ENCODE data around the gene GFI1. TPM values are rescaled to one million over a fixed set of nuclear protein-coding genes. Genes with fewer than 3 reads are reported as not detected.
"Not testable (repeated sequence)": the region's sequence is repeated elsewhere in the genome, so short reads cannot be mapped to it uniquely, and the experiment has no call there.

GFI1 gene
- total RNA-seq = 10 to 100 TPM; 10.0 to 19.2 (median 13.2) TPM
- 1 to 10 TPM; 1.9 to 3.0 (median 2.3) TPM for polyA plus RNA-seq
- long read RNA-seq, donor 1 = 0 reads
- long read RNA-seq, donor 2 = 0 reads

DNA sequence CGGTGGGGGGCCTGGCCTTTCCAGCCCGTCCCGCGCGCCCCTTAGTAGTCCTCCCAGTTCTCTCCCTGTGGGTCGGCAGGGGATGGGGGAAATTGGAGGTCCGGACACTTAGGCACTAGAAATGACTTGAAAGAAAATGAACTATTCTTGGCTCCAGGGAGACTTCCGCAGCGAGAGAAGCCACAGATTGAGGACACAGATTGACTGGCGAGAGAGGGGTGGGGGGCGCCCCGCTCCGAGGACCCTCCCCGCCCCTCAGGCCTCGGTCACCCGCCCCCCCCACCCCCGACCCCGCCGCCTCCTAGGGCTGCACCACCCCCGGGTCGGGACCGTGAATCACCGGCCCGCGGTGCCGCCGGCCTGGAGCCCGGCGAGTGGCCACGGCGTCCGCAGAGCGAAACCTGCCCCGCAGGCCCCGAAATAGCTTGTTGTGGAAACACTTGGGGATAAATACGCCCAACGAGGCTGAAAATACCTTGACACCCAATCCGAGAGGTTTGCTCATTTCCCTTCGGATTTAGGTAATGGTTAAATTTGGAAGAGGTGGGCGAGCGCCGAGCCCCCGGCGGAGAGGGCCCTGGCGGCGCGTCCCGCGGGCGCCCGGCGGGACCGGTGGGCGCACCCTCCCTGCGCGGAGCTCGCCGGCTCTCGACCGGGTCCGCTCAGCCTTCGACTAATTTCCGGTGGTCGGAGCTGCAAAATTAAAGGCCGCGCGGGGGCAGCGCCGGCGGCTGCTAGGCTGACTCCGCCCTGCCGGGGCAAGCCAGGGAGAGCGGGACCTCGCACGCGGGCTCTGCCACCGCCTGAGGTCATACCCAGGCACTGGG, at the start of gene GFI1:
GFI1 (minus strand) TSS at position 675 of the 827 bp plus-strand sequence. CDS start 3,438 bp downstream, outside the sequence.
- peaks cover 0 to 82% (median 52%) of the 10 kb centered on the region in 7 donors for H3K27me3 ChIP-seq (replicated peaks in 1 of 7)
- WGBS, 5 donors = 0 to 1% (median 1%) methylated on average over 40 to 76 of the region's 77 CpGs
- TF ChIP-seq, protein P1, sequence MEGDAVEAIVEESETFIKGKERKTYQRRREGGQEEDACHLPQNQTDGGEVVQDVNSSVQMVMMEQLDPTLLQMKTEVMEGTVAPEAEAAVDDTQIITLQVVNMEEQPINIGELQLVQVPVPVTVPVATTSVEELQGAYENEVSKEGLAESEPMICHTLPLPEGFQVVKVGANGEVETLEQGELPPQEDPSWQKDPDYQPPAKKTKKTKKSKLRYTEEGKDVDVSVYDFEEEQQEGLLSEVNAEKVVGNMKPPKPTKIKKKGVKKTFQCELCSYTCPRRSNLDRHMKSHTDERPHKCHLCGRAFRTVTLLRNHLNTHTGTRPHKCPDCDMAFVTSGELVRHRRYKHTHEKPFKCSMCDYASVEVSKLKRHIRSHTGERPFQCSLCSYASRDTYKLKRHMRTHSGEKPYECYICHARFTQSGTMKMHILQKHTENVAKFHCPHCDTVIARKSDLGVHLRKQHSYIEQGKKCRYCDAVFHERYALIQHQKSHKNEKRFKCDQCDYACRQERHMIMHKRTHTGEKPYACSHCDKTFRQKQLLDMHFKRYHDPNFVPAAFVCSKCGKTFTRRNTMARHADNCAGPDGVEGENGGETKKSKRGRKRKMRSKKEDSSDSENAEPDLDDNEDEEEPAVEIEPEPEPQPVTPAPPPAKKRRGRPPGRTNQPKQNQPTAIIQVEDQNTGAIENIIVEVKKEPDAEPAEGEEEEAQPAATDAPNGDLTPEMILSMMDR (IDR thresholded peaks at IDR 0.05 in 8 of 11, conservative IDR thresholded peaks at IDR 0.05 in 3 of 11) = no peak
- TF ChIP-seq POLR2AphosphoS5 (IDR thresholded peaks at IDR 0.05) = peak in 2 of 3 donors; percentile 48 to 67
- peaks cover 31 to 69% (median 60%) of the 10 kb centered on the region in 6 donors for H3K4me1 ChIP-seq
- intact Hi-C loops (cut with DNase I; ENCODE audit: low total_unique reads) = no loop called here
- peak within 1 kb of the TSS; percentile 59 to 83 (median 74) for H3K4me3 ChIP-seq
- H3K27ac ChIP-seq = peak within 1 kb of the TSS; percentile 32 to 94 (median 86)
- H3K9me3 ChIP-seq = no peaks in the 10 kb centered on the region
- DNase-seq = peak; percentile 91
- peaks cover 0 to under 1% (median 0%) of the 10 kb centered on the region in 6 donors for H3K36me3 ChIP-seq

DNA sequence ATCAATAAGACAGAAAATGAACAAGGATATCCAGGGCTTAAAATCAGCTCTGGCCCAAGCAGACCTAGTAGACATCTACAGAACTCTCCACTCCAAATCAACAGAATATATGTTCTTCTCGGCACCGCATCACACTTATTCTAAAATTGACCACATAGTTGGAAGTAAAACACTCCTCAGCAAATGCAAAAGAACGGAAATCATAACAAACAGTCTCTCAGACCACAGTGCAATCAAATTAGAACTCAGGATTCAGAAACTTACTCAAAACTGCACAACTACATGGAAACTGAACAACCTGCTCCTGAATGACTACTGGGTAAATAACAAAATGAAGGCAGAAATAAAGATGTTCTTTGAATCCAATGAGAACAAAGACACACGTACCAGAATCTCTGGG, 45.6 kb upstream of the GFI1 start:
- H3K4me1 ChIP-seq = peaks cover 4 to 18% (median 14%) of the 10 kb centered on the region in 6 donors
- DNase-seq; H3K9me3 ChIP-seq; H3K27me3 ChIP-seq (replicated peaks in 1 of 7); H3K36me3 ChIP-seq; H3K4me3 ChIP-seq; H3K27ac ChIP-seq; intact Hi-C loops (cut with DNase I; ENCODE audit: low total_unique reads): not testable (repeated sequence)
- WGBS, 5 donors = 78 to 92% (median 82%) methylated on average over 4 of the region's 4 CpGs

DNA sequence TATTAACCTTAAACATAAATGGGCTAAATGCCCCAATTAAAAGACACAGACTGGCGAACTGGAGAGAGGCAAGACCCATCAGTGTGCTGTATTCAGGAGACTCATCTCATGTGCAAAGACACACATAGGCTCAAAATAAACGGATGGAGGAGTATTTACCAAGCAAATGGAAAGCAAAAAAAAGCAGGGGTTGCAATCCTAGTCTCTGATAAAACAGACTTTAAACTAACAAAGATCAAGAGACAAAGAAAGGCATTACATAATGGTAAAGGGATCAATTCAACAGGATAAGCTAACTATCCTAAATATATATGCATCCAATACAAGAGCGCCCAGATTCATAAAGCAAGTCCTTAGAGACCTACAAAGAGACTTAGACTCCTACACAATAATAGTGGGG, 45.2 kb upstream of the GFI1 start:
- intact Hi-C loops (cut with DNase I; ENCODE audit: low total_unique reads); H3K27me3 ChIP-seq (replicated peaks in 1 of 7); H3K4me3 ChIP-seq; DNase-seq; H3K9me3 ChIP-seq; H3K36me3 ChIP-seq; H3K27ac ChIP-seq: not testable (repeated sequence)
- peaks cover 0 to 13% (median 10%) of the 10 kb centered on the region in 6 donors for H3K4me1 ChIP-seq
- WGBS, 5 donors = 93 to 95% (median 95%) methylated on average over 3 of the region's 3 CpGs

DNA sequence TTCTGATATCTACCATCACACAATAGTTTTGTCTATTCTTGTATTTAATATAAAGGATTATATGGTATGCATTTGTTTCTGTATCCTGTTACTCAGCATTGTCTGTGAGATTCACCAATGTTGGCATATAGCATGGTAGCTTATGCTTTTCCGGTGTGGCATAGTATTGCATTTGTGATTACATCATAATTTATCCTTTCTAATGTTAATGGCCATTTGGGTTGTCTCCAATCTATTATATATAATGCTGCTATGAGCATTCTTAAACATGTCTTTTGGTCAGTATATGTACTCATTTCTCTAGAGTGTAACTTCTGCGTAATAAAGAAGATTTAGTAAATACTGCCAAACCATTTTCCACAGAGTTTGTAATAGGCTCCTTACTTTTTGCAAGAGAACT, 40.9 kb upstream of the GFI1 start:
- no peaks in the 10 kb centered on the region for H3K4me1 ChIP-seq
- 88 to 95% (median 93%) methylated on average over 2 of the region's 2 CpGs for WGBS, 5 donors
- no peaks in the 10 kb centered on the region for H3K27me3 ChIP-seq (replicated peaks in 1 of 7)
- no peaks in the 10 kb centered on the region for H3K9me3 ChIP-seq
- H3K36me3 ChIP-seq = no peaks in the 10 kb centered on the region
- TF ChIP-seq, protein P1 (IDR thresholded peaks at IDR 0.05 in 8 of 11, conservative IDR thresholded peaks at IDR 0.05 in 3 of 11) = no peak
- no peak for TF ChIP-seq POLR2A (IDR thresholded peaks at IDR 0.05)
- TF ChIP-seq POLR2AphosphoS5 (IDR thresholded peaks at IDR 0.05) = no peak
- H3K4me3 ChIP-seq = no peak overlapping the region
- intact Hi-C loops (cut with DNase I; ENCODE audit: low total_unique reads) = no loop called here
- no peak for DNase-seq
- no peak overlapping the region for H3K27ac ChIP-seq

DNA sequence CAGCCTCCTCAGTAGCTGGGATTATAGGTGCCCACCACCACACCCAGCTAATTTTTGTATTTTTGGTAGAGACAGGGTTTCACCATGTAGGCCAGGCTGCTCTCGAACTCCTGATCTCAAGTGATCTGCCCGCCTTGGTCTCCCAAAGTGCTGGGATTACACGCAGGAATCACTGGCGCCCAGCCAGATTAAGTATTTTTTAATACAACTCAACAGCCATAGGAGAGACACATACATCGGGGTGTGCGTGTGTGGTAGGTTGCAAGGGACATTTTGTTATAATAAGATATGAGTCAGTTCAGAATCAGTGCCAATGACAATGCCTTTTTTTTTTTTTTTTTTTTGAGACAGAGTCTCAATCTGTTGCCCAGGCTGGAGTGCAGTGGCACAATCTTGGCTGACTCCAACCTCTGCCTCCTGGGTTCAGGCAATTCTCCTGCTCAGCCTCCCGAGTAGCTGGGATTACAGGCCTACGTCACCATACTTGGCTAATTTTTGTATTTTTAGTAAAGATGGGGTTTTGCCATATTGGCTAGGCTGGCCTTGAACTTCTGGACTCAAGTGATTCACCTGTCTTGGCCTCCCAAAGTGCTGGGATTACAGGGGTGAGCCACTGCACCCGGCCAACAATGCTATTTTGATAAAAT, 38.3 kb upstream of the GFI1 start:
- H3K4me3 ChIP-seq; intact Hi-C loops (cut with DNase I; ENCODE audit: low total_unique reads); DNase-seq; H3K36me3 ChIP-seq; H3K9me3 ChIP-seq; H3K27ac ChIP-seq; H3K27me3 ChIP-seq (replicated peaks in 1 of 7); H3K4me1 ChIP-seq: not testable (repeated sequence)
- WGBS, 5 donors = 97 to 98% (median 97%) methylated on average over 9 of the region's 9 CpGs
